Lower leg skin (tissue), 3 donors: Measurements from ENCODE around the gene LSM14B.

Experiments
- POLR2A ChIP-seq, 2 donors: fragments of 450-650 bp; IDR thresholded peaks; one replicate each; pipeline ENCODE4 v1.6.1; 2016 to 2017; ENCODE audit warnings: antibody characterized with exemption in 2 of 2, mild to moderate bottlenecking in 1 of 2, moderate library complexity in 1 of 2
- TF ChIP-seq, protein P1 (sequence below), 3 donors: fragments of 450-650 bp; IDR thresholded peaks; one replicate each; pipeline ENCODE4 v1.5.1; 2016; ENCODE audit warnings: antibody characterized with exemption in 3 of 3, mild to moderate bottlenecking in 3 of 3, moderate library complexity in 2 of 3

DNA sequence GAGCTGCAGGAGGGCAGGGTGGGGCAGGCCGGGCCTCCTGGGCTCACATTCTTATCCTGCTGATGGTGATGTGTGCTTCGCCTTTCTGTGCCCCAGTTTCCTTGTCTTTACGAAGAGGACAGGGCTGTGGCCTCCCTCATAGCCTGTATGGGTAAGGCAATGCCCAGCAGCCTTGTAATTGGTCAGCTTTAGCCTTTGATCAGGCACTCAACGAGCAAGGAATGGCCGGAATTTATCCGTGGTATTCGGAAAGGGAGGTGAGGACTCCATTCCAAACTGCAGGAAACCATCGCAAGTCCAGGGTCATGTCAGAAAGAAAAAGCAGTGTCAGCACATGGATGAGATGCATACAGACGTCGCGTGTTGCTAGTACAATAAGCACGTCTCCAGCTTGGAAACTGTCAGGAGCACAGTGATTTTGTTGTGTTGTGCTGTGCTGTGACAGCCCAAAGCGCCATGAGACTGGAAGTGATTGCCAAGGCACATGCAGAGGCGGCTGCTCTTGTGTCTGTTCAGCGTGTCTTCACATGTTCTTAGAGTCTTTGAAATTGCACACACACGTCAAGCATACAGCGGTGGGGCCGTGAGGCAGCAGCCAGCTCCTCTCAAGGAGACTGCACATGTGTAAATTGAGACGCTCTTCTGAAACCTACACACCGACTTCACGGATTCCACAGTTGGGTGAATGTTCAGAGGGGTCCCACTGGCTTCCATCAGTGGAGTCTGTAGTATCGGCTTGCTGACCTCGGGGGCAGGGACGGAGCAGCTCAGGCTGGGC is 27.4 kb downstream of the LSM14B start:
- TF ChIP-seq, protein P1, sequence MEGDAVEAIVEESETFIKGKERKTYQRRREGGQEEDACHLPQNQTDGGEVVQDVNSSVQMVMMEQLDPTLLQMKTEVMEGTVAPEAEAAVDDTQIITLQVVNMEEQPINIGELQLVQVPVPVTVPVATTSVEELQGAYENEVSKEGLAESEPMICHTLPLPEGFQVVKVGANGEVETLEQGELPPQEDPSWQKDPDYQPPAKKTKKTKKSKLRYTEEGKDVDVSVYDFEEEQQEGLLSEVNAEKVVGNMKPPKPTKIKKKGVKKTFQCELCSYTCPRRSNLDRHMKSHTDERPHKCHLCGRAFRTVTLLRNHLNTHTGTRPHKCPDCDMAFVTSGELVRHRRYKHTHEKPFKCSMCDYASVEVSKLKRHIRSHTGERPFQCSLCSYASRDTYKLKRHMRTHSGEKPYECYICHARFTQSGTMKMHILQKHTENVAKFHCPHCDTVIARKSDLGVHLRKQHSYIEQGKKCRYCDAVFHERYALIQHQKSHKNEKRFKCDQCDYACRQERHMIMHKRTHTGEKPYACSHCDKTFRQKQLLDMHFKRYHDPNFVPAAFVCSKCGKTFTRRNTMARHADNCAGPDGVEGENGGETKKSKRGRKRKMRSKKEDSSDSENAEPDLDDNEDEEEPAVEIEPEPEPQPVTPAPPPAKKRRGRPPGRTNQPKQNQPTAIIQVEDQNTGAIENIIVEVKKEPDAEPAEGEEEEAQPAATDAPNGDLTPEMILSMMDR (IDR thresholded peaks at IDR 0.05), result no peak
- TF ChIP-seq POLR2A (IDR thresholded peaks at IDR 0.05), result no peak
